Measurements from ENCODE around the gene JAGN1. TPM values are rescaled to one million over a fixed set of nuclear protein-coding genes. Genes with fewer than 3 reads are reported as not detected.

The JAGN1 gene
- total and polyA plus RNA-seq, 2 donors from 2014 or later = 30.3 to 55.3 TPM

- Histone ChIP-seq H3K9me3 (ENCODE audit: control insufficient read depth in 2 of 3, insufficient read depth in 1 of 3, low read length in 3 of 3) (no peaks in the 10 kb centered on the region), H3K36me3 (ENCODE audit: control insufficient read depth in 2 of 3, insufficient read depth in 3 of 3, low read length in 3 of 3) (peaks cover 2 to 16% (median 8%) of the 10 kb centered on the region in 3 donors), H3K27me3 (ENCODE audit: control insufficient read depth, insufficient read depth, low read length) (no peaks in the 10 kb centered on the region), H3K4me3 (ENCODE audit: low read length in 3 of 3) (no peak overlapping the region), H3K9ac (ENCODE audit: low read length in 3 of 3) (no peak overlapping the region), H3K27ac (ENCODE audit: low read depth in 2 of 2, low read length in 2 of 2) (no peak overlapping the region), H3K4me1 (ENCODE audit: control insufficient read depth in 2 of 3, insufficient read depth in 2 of 3, low read depth in 1 of 3, low read length in 3 of 3) (no peaks in the 10 kb centered on the region)
- intact Hi-C loops (cut with DNase I) = no loop called here
- FAIRE-seq (no peak), DNase-seq (no peak)
- TF ChIP-seq CTCF (IDR thresholded peaks at IDR 0.05; ENCODE audit: borderline replicate concordance, extremely low read depth, insufficient read depth) = no peak
Measured at GRCh38 chr3:9940746-9941145, 50.3 kb downstream of the JAGN1 start.

DNA sequence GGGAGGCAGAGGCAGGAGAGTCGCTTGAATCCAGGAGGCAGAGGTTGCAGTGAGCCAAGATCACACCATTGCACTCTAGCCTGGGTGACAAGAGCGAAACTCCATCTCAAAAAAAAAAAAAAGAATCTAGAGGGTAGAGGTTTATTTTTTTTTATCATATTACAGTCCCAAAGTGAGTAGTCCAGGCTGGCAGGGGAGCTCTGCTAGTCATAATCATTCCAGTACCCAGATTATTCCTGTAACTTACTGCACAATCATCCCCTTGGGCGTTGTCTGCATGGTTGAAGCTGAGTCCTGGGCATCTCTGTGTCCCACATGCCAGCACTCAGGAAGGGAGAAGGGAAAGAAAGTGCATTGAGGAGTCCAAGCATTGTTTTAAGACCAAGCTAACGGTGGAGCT is 51.8 kb downstream of the JAGN1 start:
- intact Hi-C loops (cut with DNase I) = no loop called here
- H3K9ac ChIP-seq (ENCODE audit: low read length in 3 of 3) = no peak overlapping the region
- peaks cover 0 to 7% (median 0%) of the 10 kb centered on the region in 3 donors for H3K4me1 ChIP-seq (ENCODE audit: control insufficient read depth in 2 of 3, insufficient read depth in 2 of 3, low read depth in 1 of 3, low read length in 3 of 3)
- H3K27ac ChIP-seq (ENCODE audit: low read depth in 2 of 2, low read length in 2 of 2) = no peak overlapping the region
- no peaks in the 10 kb centered on the region for H3K9me3 ChIP-seq (ENCODE audit: control insufficient read depth in 2 of 3, insufficient read depth in 1 of 3, low read length in 3 of 3)
- H3K36me3 ChIP-seq (ENCODE audit: control insufficient read depth in 2 of 3, insufficient read depth in 3 of 3, low read length in 3 of 3) = peaks cover 2 to 10% (median 8%) of the 10 kb centered on the region in 3 donors
- no peaks in the 10 kb centered on the region for H3K27me3 ChIP-seq (ENCODE audit: control insufficient read depth, insufficient read depth, low read length)
- no peak overlapping the region for H3K4me3 ChIP-seq (ENCODE audit: low read length in 3 of 3)
- FAIRE-seq = no peak
- DNase-seq = no peak
- no peak for TF ChIP-seq CTCF (IDR thresholded peaks at IDR 0.05; ENCODE audit: borderline replicate concordance, extremely low read depth, insufficient read depth)

GRCh38 chr3:9942934-9943690 is 52.7 kb downstream of the JAGN1 start:
- intact Hi-C loops (cut with DNase I) = no loop called here
- Histone ChIP-seq H3K36me3 (ENCODE audit: control insufficient read depth in 2 of 3, insufficient read depth in 3 of 3, low read length in 3 of 3) (peaks cover 2 to 5% (median 3%) of the 10 kb centered on the region in 3 donors), H3K9me3 (ENCODE audit: control insufficient read depth in 2 of 3, insufficient read depth in 1 of 3, low read length in 3 of 3) (no peaks in the 10 kb centered on the region), H3K9ac (ENCODE audit: low read length in 3 of 3) (no peak overlapping the region), H3K27me3 (ENCODE audit: control insufficient read depth, insufficient read depth, low read length) (no peaks in the 10 kb centered on the region), H3K4me1 (ENCODE audit: control insufficient read depth in 2 of 3, insufficient read depth in 2 of 3, low read depth in 1 of 3, low read length in 3 of 3) (peaks cover 0 to 11% (median 0%) of the 10 kb centered on the region in 3 donors), H3K4me3 (ENCODE audit: low read length in 3 of 3) (no peak overlapping the region), H3K27ac (ENCODE audit: low read depth in 2 of 2, low read length in 2 of 2) (no peak overlapping the region)
- no peak for DNase-seq
- no peak for FAIRE-seq
- no peak for TF ChIP-seq CTCF (IDR thresholded peaks at IDR 0.05; ENCODE audit: borderline replicate concordance, extremely low read depth, insufficient read depth)

Other genes starting within 250 kb of the JAGN1 start
- 44.5 TPM for gene MTMR14, start 241.1 kb upstream of the JAGN1 start, total RNA-seq
- 28.0 TPM for gene MTMR14, start 241.1 kb upstream of the JAGN1 start, polyA plus RNA-seq (ENCODE audit: insufficient read depth, low read depth, low replicate concordance)
- gene CPNE9, start 186.8 kb upstream of the JAGN1 start, total RNA-seq = 0.16 TPM
- 0.19 TPM for gene CPNE9, start 186.8 kb upstream of the JAGN1 start, polyA plus RNA-seq (ENCODE audit: insufficient read depth, low read depth, low replicate concordance)
- 22.4 TPM for gene BRPF1, start 158.9 kb upstream of the JAGN1 start, total RNA-seq
- 6.2 TPM for gene BRPF1, start 158.9 kb upstream of the JAGN1 start, polyA plus RNA-seq (ENCODE audit: insufficient read depth, low read depth, low replicate concordance)
- gene OGG1, start 140.7 kb upstream of the JAGN1 start, total RNA-seq = 31.1 TPM
- gene OGG1, start 140.7 kb upstream of the JAGN1 start, polyA plus RNA-seq (ENCODE audit: insufficient read depth, low read depth, low replicate concordance) = 51.6 TPM
- 31.2 TPM for gene CAMK1, start 120.7 kb upstream of the JAGN1 start, total RNA-seq
- gene CAMK1, start 120.7 kb upstream of the JAGN1 start, polyA plus RNA-seq (ENCODE audit: insufficient read depth, low read depth, low replicate concordance) = 52.7 TPM
- 65.1 TPM for gene TADA3, start 98.1 kb upstream of the JAGN1 start, total RNA-seq
- 58.4 TPM for gene TADA3, start 98.1 kb upstream of the JAGN1 start, polyA plus RNA-seq (ENCODE audit: insufficient read depth, low read depth, low replicate concordance)
- 164 TPM for gene ARPC4, start 97.5 kb upstream of the JAGN1 start, total RNA-seq
- 138 TPM for gene ARPC4, start 97.5 kb upstream of the JAGN1 start, polyA plus RNA-seq (ENCODE audit: insufficient read depth, low read depth, low replicate concordance)
- 61.0 TPM for gene TTLL3, start 80.3 kb upstream of the JAGN1 start, total RNA-seq
- 27.5 TPM for gene TTLL3, start 80.3 kb upstream of the JAGN1 start, polyA plus RNA-seq (ENCODE audit: insufficient read depth, low read depth, low replicate concordance)
- gene RPUSD3, start 46.6 kb upstream of the JAGN1 start, total RNA-seq = 29.1 TPM
- gene RPUSD3, start 46.6 kb upstream of the JAGN1 start, polyA plus RNA-seq (ENCODE audit: insufficient read depth, low read depth, low replicate concordance) = 53.2 TPM
- not detected for gene CIDEC, start 10.4 kb upstream of the JAGN1 start, total RNA-seq
- gene CIDEC, start 10.4 kb upstream of the JAGN1 start, polyA plus RNA-seq (ENCODE audit: insufficient read depth, low read depth, low replicate concordance) = not detected
- 8.5 TPM for gene IL17RE, start 12.2 kb downstream of the JAGN1 start, total RNA-seq
- gene IL17RE, start 12.2 kb downstream of the JAGN1 start, polyA plus RNA-seq (ENCODE audit: insufficient read depth, low read depth, low replicate concordance) = 7.5 TPM
- gene IL17RC, start 26.5 kb downstream of the JAGN1 start, total RNA-seq = 27.5 TPM
- 31.5 TPM for gene IL17RC, start 26.5 kb downstream of the JAGN1 start, polyA plus RNA-seq (ENCODE audit: insufficient read depth, low read depth, low replicate concordance)
- 43.2 TPM for gene CRELD1, start 43.2 kb downstream of the JAGN1 start, total RNA-seq
- 56.7 TPM for gene CRELD1, start 43.2 kb downstream of the JAGN1 start, polyA plus RNA-seq (ENCODE audit: insufficient read depth, low read depth, low replicate concordance)
- gene PRRT3, start 61.8 kb downstream of the JAGN1 start, total RNA-seq = 3.9 TPM
- gene PRRT3, start 61.8 kb downstream of the JAGN1 start, polyA plus RNA-seq (ENCODE audit: insufficient read depth, low read depth, low replicate concordance) = 3.6 TPM
- 63.5 TPM for gene EMC3, start 96.2 kb downstream of the JAGN1 start, total RNA-seq
- gene EMC3, start 96.2 kb downstream of the JAGN1 start, polyA plus RNA-seq (ENCODE audit: insufficient read depth, low read depth, low replicate concordance) = 107 TPM
- gene FANCD2, start 135.8 kb downstream of the JAGN1 start, total RNA-seq = 4.8 TPM
- gene FANCD2, start 135.8 kb downstream of the JAGN1 start, polyA plus RNA-seq (ENCODE audit: insufficient read depth, low read depth, low replicate concordance) = 0.86 TPM
- not detected for gene FANCD2OS, start 217.6 kb downstream of the JAGN1 start, total RNA-seq
- gene FANCD2OS, start 217.6 kb downstream of the JAGN1 start, polyA plus RNA-seq (ENCODE audit: insufficient read depth, low read depth, low replicate concordance) = not detected
- 130 TPM for gene BRK1, start 225.1 kb downstream of the JAGN1 start, total RNA-seq
- gene BRK1, start 225.1 kb downstream of the JAGN1 start, polyA plus RNA-seq (ENCODE audit: insufficient read depth, low read depth, low replicate concordance) = 308 TPM